ENCODE measurements around the gene NFIA. TPM values are rescaled to one million over a fixed set of nuclear protein-coding genes. Genes with fewer than 3 reads are reported as not detected.

Gene NFIA
- total and polyA plus RNA-seq, 7 donors: 4.0 to 42.7 (median 30.6) TPM

DNA sequence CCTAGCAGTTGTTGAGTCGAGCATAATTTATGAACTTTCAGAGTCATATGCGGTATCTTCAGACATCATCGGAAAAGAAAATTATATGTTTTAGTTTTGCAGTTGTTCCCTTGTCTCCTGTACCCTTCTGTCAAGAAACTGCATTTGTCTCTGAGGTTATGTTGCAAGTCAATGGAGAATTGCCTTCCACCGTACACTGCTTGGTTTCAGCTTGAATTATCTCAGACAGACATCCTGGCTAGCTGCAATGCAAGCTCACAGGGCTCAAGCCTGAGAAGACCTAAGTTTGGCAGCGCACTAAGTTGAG, 156.0 kb downstream of the NFIA start:
- peak overlapping the region; percentile 93 for H3K27ac ChIP-seq
- H3K4me3 ChIP-seq: peak overlapping the region; percentile 23
- H3K27me3 ChIP-seq (ENCODE audit: insufficient read depth in 3 of 3, low read length in 2 of 3): no peaks in the 10 kb centered on the region
- intact Hi-C loops (cut with DNase I): loop anchor here in 1 of 2 donors (10.0 kb wide), 1 partner anchor 206 kb away; no protein-coding TSS in a partner anchor
- no peaks in the 10 kb centered on the region for H3K9me3 ChIP-seq
- TF ChIP-seq, protein P1, sequence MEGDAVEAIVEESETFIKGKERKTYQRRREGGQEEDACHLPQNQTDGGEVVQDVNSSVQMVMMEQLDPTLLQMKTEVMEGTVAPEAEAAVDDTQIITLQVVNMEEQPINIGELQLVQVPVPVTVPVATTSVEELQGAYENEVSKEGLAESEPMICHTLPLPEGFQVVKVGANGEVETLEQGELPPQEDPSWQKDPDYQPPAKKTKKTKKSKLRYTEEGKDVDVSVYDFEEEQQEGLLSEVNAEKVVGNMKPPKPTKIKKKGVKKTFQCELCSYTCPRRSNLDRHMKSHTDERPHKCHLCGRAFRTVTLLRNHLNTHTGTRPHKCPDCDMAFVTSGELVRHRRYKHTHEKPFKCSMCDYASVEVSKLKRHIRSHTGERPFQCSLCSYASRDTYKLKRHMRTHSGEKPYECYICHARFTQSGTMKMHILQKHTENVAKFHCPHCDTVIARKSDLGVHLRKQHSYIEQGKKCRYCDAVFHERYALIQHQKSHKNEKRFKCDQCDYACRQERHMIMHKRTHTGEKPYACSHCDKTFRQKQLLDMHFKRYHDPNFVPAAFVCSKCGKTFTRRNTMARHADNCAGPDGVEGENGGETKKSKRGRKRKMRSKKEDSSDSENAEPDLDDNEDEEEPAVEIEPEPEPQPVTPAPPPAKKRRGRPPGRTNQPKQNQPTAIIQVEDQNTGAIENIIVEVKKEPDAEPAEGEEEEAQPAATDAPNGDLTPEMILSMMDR (IDR thresholded peaks at IDR 0.05): no peak
- ATAC-seq (peak in 2 of 4 donors; percentile 53 to 64), DNase-seq (no peak)
- no peaks in the 10 kb centered on the region for H3K36me3 ChIP-seq (ENCODE audit: insufficient read depth in 1 of 2, low read depth in 1 of 2)
- WGBS, 3 donors: 31 to 62% (median 41%) methylated on average over 5 of the region's 5 CpGs
- H3K4me1 ChIP-seq: peaks cover 54% of the 10 kb centered on the region

DNA sequence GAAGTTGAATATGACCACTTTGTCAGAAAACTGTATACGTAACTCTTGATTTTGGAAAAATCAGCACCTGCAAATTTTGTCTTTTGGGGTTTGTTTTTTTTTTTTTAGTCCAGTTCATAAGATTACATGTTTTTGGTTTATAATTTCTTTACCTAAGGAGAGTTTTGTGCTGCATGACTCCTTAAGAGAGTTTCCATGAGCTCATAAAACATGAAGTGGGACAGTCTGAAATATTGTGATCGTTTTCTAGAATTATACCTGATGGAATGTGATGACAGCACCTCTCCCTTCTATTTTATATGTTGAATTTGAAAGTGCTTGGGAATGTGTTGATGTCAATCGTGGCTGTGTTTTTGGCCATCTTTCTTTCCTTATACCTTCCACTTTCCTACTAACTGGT, 158.5 kb downstream of the NFIA start:
- ATAC-seq: peak in 1 of 4 donors; percentile 3
- Histone ChIP-seq H3K4me1 (peaks cover 77% of the 10 kb centered on the region), H3K27ac (peak overlapping the region; percentile 93), H3K4me3 (peak overlapping the region; percentile 59), H3K36me3 (ENCODE audit: insufficient read depth in 1 of 2, low read depth in 1 of 2) (no peaks in the 10 kb centered on the region), H3K9me3 (no peaks in the 10 kb centered on the region), H3K27me3 (ENCODE audit: insufficient read depth in 3 of 3, low read length in 2 of 3) (no peaks in the 10 kb centered on the region)
- 40 to 57% (median 42%) methylated on average over 3 of the region's 3 CpGs for WGBS, 3 donors
- intact Hi-C loops (cut with DNase I): loop anchor here in 1 of 2 donors (5.0 kb wide), 2 partner anchors 96 to 159 kb away; partner anchors contain the start of gene NFIA
- no peak for DNase-seq
- TF ChIP-seq, protein P1 (IDR thresholded peaks at IDR 0.05): no peak

DNA sequence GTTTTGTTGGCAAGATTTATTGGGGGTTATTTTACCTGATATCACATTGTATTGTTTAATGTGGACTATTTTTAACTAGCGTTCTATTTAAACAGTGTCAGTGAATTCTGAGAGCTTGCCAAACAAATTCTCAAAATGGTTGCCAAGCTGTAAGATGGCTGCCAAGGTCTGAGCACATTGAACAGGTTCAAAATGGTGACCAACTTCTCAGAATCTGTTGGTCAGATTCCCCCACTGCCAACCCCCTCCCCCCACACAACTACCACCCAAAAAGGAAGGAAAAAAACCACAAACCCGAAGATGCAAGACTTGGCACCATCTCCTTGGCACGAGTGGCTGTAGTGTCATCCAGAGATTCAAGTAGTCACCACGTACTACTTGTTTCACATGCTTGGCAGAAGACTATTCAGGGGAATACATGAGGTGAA, 159.1 kb downstream of the NFIA start:
- Histone ChIP-seq H3K9me3 (no peaks in the 10 kb centered on the region), H3K27me3 (ENCODE audit: insufficient read depth in 3 of 3, low read length in 2 of 3) (no peaks in the 10 kb centered on the region), H3K4me1 (peaks cover 82% of the 10 kb centered on the region), H3K27ac (peak overlapping the region; percentile 93), H3K36me3 (ENCODE audit: insufficient read depth in 1 of 2, low read depth in 1 of 2) (no peaks in the 10 kb centered on the region), H3K4me3 (peak overlapping the region; percentile 59)
- DNase-seq (peak; percentile 81 to 86), ATAC-seq (peak; percentile 82 to 92 (median 85))
- 6 to 8% (median 7%) methylated on average over 4 of the region's 4 CpGs for WGBS, 3 donors
- intact Hi-C loops (cut with DNase I): loop anchor here in 1 of 2 donors (5.0 kb wide), 2 partner anchors 96 to 159 kb away; partner anchors contain the start of gene NFIA
- TF ChIP-seq, protein P1 (IDR thresholded peaks at IDR 0.05): no peak

DNA sequence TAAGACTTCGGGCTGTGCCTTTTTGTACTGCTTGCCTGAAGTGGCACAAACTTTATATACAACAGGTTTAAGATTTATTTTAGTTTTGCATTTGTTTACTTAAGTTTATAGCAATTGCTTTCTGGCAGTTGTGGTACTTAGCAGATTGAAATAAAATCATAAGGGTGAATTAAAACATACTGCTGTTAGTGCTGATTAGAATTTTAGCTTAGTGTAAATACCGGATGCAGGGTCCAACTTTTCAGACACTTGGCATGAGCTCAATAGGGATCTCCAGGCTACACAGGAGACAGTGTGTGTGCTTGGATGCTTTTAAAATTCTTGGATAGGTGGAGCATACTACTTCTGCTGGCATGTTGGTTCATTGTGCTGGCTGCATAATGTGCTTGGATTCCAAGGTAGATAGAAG, 159.6 kb downstream of the NFIA start:
- no peak for DNase-seq
- WGBS, 3 donors: 10 to 15% (median 14%) methylated on average over 2 of the region's 2 CpGs
- TF ChIP-seq, protein P1 (IDR thresholded peaks at IDR 0.05): no peak
- Histone ChIP-seq H3K4me1 (peaks cover 78% of the 10 kb centered on the region), H3K9me3 (no peaks in the 10 kb centered on the region), H3K36me3 (ENCODE audit: insufficient read depth in 1 of 2, low read depth in 1 of 2) (no peaks in the 10 kb centered on the region), H3K27me3 (ENCODE audit: insufficient read depth in 3 of 3, low read length in 2 of 3) (no peaks in the 10 kb centered on the region), H3K4me3 (peak overlapping the region; percentile 59), H3K27ac (peak overlapping the region; percentile 93)
- peak; percentile 43 to 64 (median 56) for ATAC-seq
- intact Hi-C loops (cut with DNase I): loop anchor here in 1 of 2 donors (5.0 kb wide), 2 partner anchors 95 to 160 kb away; partner anchors contain the start of gene NFIA

DNA sequence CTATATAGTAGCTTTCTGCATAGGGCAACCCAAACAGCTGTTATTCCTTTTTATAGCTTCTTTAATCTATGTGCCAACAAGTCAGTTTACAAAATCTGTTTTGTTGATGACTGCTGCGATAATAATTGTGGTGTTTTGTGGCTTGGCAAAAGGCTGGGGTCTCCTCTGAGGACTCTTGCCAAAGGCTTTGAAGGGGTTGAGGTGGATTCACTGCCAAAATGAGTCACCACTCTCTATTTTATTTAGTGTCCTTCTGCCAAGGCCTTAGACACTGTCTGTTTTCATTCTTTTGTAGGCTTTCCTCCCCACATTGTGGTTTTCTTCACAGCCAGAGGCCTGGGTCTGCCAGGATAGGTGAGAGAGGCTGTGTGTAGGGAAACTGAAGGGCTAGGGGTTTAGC, 161.8 kb downstream of the NFIA start:
- DNase-seq: no peak
- Histone ChIP-seq H3K27ac (peak overlapping the region; percentile 93), H3K4me1 (peaks cover 66% of the 10 kb centered on the region), H3K4me3 (no peak overlapping the region), H3K9me3 (no peaks in the 10 kb centered on the region), H3K36me3 (ENCODE audit: insufficient read depth in 1 of 2, low read depth in 1 of 2) (no peaks in the 10 kb centered on the region), H3K27me3 (ENCODE audit: insufficient read depth in 3 of 3, low read length in 2 of 3) (no peaks in the 10 kb centered on the region)
- TF ChIP-seq, protein P1 (IDR thresholded peaks at IDR 0.05): no peak
- intact Hi-C loops (cut with DNase I): loop anchor here in 1 of 2 donors (5.0 kb wide), 2 partner anchors 93 to 162 kb away; partner anchors contain the start of gene NFIA
- ATAC-seq: peak; percentile 42 to 55 (median 44)
- 5 to 26% (median 13%) methylated on average over 1 of the region's 1 CpG for WGBS, 3 donors

Data from psoas muscle (tissue), 8 donors.